Astrocyte of the cerebellum (primary cell): ENCODE data around the gene GNL2.

Experiments used
- DNase-seq: peaks from one replicate; pipeline ENCODE4 v3.0.0-alpha.2; 2011; ENCODE audit warnings: low read depth
- H3K4me3 ChIP-seq: 2 replicates; pipeline ENCODE4 v1.5.1; 2011; ENCODE audit warnings: mild to moderate bottlenecking, low read depth, low read length, moderate library complexity
- in situ Hi-C: cut with HindIII; loops from 2 replicates; pipeline ENCODE4 v1.10.0; 2017; ENCODE audit warnings: low sequenced_read_pairs
- TF ChIP-seq, protein P1 (sequence below): IDR thresholded peaks from 2 replicates; pipeline ENCODE4 v1.5.1; 2012; ENCODE audit warnings: low read length, low read depth, moderate library complexity, mild to moderate bottlenecking; ENCODE audit errors: missing control alignments

GNL2 gene

GRCh38 chr1:37609994-37610393 lies 14.3 kb upstream of the GNL2 start:
- in situ Hi-C loops = loop anchor here (5.0 kb wide), 1 partner anchor 52 kb away; no protein-coding TSS in a partner anchor
- H3K4me3 ChIP-seq = no peak overlapping the region
- TF ChIP-seq, protein P1, sequence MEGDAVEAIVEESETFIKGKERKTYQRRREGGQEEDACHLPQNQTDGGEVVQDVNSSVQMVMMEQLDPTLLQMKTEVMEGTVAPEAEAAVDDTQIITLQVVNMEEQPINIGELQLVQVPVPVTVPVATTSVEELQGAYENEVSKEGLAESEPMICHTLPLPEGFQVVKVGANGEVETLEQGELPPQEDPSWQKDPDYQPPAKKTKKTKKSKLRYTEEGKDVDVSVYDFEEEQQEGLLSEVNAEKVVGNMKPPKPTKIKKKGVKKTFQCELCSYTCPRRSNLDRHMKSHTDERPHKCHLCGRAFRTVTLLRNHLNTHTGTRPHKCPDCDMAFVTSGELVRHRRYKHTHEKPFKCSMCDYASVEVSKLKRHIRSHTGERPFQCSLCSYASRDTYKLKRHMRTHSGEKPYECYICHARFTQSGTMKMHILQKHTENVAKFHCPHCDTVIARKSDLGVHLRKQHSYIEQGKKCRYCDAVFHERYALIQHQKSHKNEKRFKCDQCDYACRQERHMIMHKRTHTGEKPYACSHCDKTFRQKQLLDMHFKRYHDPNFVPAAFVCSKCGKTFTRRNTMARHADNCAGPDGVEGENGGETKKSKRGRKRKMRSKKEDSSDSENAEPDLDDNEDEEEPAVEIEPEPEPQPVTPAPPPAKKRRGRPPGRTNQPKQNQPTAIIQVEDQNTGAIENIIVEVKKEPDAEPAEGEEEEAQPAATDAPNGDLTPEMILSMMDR = no peak
- DNase-seq = no peak

DNA sequence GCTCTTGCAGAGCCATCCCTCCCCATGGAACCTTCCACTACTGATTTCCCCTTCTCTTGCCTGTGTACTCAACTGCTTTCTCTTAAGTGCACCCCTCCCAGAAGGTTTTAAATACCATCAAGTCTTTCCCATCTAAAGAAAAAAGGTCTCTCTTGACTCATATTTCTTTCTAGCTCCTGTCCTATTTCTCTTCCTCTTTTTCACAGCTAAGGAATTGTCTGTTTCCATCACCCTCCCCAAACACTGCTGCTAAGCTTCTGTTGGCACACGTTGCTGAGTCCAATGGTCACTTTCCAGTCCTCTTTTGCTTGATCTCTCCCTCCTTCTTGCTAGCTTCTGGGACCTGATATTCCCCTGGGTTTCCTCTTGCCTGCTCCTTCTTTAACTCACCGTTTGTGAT lies 13.3 kb upstream of the GNL2 start:
- H3K4me3 ChIP-seq = no peak overlapping the region
- no peak for DNase-seq
- TF ChIP-seq, protein P1 = no peak
- in situ Hi-C loops = no loop called here

GRCh38 chr1:37606481-37607263 lies 10.9 kb upstream of the GNL2 start:
- TF ChIP-seq, protein P1 = no peak
- H3K4me3 ChIP-seq = no peak overlapping the region
- in situ Hi-C loops = no loop called here
- DNase-seq = no peak

DNA sequence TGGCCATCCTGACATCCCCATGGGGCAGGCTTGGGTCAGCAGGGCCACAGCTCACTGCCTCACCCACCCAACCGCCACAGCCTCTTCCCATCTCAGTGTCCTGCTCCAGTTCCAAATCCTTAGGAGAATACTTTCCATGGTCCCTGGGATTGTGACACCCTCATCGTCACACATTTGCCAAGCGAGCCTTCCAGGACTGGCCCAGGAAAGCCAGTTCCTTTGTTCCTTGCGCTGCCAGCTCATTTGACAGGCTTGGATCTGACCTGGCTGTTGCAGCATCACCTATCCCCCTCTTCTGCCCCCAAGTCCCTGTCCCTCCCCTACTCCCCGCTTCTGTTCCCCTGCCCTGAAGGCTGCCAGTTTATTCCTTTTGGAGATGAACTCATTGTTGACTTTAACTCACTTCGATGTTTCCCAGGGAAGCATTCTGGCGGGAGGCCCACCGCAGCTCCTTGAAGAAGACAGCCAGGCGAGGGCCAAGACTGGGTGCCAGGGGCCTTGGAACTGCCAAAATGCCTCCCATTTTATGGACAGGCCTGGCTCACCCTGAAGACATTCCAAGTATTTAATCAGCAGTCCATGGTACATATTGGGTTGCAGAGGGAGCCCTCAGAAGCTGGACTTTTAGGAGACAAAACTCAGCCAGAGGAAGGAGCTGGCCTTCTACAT lies 10.2 kb upstream of the GNL2 start:
- TF ChIP-seq, protein P1 = no peak
- DNase-seq = no peak
- in situ Hi-C loops = no loop called here
- no peak overlapping the region for H3K4me3 ChIP-seq

DNA sequence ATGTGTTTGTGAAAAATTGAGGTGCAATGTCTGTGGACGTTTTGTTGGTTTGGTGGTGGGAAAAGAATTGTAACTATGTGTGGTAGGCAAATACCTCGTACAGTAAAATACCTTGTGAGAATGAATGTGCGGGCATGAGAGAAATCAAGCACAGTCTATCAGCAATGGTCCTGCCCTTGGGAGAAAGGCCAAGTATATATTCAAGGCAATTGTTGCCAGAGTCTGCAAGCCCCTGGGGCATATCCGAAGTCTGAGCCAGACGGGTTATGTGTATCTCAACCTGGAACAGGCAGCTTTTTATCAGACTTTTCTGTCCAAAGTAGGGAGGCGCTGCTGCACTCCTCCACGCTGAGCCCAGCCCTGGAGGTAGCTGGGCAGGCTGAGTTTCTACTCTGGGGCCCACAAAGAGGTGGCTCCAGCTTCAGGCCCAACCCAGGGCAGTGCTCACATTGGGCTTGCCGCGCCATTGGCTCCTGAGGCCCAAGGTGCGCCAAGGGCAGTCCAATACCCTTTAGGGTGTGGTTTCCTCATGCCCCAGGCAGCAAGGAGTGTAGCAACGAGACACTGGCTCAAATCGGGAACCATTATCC lies 9.4 kb upstream of the GNL2 start:
- H3K4me3 ChIP-seq = no peak overlapping the region
- no peak for DNase-seq
- in situ Hi-C loops = no loop called here
- TF ChIP-seq, protein P1 = no peak

DNA sequence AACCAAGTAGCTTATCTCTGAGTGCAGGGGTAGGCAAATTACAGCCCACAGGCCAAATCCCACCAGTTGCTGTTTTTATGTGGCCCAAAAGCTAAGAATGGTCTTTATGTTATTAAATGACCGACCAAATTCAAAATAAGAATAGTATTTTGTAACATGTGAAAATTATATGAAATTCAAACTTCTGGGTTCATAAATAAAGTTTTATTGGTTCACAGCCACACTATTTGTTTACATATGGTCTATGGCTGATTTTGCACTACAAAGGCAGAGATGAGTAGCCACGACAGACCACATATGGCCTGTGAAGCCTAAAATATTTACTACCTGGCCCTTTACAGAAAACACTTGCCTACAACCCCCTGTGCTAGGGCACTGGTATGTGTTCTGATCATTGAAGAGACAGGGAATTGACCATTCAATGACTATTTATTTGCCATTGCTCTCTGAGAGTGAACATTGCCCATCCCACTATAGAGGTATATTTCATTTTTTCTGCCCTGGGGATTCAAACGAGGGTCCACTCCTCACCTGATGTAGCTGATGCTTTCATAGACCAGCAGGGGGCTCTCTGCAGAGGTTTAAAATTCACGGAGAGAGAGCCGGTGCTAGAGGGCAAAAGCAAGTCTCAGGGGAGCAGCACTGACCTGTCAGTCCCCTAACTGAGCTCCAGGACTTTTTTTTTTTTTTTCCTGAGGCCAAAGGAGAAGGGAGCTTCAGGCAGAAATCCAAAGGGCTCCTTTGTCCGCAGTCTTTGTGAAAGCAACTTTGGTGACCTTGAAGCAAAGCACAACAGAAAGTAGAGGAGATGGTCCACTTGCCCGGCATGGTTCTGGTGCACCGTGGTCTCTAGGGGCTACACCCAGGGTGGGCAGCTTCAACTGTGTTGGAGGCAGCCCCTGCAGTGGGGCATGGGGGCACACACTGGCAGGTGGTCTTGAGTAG lies 7.3 kb upstream of the GNL2 start:
- in situ Hi-C loops = no loop called here

More for the DNA sequence above, 7.3 kb upstream of the GNL2 start:
- DNase-seq = no peak
- no peak overlapping the region for H3K4me3 ChIP-seq
- TF ChIP-seq, protein P1 = peak; percentile 84
